GM12874 (cell line): ENCODE data around the gene AK2.

ENCODE experiments used
- TF ChIP-seq, protein P1 (sequence below): IDR thresholded peaks from 2 replicates; pipeline ENCODE4 v1.5.1; 2011; ENCODE audit warnings: low read depth, mild to moderate bottlenecking, control low read depth, low read length, moderate library complexity; ENCODE audit not compliant: insufficient read depth

Gene AK2

DNA sequence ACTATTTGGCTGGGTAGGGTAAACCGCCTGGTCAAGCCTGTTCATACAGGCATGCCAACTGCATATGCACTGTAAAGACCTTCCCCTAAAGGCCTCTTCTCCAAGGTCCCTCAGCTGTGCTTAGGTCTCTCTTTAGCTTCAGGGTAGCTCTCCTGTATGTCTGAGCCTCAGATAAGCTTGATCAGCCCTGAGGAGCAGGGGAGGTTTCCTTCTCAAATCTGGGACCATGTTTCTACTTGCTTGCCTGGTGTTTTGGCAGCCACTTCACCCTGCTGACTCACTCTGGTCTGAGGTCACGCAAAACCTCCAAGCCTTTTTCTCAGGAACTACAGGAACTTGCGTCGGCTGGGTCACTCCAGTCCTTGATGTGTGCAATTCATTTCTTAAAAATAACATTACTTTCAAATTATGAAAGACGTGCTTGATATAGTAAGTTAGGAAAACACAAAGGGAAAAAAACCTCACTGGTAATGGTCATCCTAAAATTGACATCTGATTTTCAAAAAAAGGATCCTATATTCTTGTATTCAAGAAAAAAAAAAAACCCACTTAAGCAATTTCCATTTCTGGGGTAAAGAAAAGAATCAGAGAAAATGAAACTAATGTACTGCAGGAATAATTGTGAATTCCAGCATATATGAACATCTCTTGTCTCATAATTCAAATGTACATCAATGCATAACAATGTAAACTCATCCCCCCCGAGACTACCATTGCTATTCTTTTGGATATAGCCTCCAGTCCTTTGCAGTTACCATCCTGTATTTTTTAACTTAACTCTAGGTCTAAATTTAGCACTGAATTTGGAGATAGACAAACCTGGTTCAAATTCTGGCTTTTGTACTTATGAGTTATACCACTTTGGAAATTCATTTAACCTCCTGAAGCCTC, 47.3 kb downstream of the AK2 start:
- TF ChIP-seq, protein P1, sequence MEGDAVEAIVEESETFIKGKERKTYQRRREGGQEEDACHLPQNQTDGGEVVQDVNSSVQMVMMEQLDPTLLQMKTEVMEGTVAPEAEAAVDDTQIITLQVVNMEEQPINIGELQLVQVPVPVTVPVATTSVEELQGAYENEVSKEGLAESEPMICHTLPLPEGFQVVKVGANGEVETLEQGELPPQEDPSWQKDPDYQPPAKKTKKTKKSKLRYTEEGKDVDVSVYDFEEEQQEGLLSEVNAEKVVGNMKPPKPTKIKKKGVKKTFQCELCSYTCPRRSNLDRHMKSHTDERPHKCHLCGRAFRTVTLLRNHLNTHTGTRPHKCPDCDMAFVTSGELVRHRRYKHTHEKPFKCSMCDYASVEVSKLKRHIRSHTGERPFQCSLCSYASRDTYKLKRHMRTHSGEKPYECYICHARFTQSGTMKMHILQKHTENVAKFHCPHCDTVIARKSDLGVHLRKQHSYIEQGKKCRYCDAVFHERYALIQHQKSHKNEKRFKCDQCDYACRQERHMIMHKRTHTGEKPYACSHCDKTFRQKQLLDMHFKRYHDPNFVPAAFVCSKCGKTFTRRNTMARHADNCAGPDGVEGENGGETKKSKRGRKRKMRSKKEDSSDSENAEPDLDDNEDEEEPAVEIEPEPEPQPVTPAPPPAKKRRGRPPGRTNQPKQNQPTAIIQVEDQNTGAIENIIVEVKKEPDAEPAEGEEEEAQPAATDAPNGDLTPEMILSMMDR = no peak

DNA sequence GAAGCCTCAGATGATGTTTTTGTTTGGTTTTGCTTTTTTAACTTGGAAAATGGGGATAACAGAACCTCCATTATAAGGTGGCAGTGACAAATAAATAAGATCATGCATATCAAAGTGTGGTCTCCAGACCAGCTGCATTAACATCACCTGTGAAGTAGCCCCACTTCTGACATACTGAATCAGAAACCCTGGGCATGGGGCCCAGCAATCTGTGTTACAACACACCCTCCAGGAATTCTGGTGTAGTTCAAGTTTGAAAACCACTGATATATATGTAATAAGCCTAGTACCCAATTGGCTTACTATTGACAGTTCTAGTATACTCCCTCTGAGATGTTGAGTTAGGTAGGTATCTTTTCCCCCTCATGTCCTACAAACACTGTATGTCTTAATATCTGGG, 48.0 kb downstream of the AK2 start:
- TF ChIP-seq, protein P1 = no peak

DNA sequence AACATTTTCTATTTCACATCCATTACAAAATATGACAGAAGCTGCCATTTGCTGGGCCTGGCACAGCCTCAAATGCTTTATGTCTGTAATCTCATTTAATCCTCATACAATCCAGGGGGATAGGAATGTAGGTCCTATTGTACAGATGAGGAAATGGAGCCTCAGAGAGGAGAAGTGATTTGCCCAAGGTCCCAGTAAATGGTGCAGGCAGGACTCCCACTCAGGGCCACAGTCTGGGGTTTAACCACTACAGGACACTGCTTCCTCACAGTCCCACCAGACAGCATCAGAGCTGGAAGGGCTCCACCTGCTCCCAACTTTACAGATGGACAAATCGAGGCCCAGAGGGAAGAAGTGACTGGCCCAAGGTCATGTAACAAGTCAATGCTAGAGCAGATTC, 51.5 kb downstream of the AK2 start:
- TF ChIP-seq, protein P1 = no peak

DNA sequence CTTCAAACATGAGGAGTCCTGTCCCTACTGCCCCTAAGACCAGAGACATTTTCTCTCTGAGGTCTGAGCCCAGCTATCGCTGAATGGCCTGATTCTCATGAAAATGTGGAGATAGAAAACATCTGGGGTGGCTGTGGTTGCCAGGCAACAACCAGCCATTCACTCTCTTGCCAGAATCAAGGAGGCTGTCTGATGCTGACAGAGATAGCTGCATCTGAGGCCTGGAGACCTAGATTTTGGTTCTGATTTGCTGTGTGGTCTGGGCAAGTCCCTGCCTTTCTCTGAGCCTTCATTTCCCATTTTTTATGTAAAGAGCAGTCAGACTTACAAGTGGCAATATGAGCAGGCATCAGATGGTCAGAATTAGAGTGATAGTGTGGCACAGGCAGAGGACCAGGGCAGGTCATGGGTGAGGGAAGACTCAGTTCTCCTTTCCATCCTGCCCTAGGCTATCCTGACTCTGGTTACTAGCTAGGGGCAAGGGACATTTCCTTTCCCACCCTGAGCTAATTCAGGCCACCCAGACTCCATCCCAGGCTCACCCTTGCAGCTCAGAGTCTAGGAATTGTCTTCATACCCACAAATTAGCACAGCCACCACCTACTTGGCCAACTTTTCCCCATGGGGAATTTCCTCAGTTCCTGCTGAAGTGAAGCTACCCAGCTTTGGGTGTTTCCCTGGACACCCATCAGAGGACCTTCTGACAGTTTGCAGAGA, 52.1 kb downstream of the AK2 start:
- TF ChIP-seq, protein P1 = no peak

DNA sequence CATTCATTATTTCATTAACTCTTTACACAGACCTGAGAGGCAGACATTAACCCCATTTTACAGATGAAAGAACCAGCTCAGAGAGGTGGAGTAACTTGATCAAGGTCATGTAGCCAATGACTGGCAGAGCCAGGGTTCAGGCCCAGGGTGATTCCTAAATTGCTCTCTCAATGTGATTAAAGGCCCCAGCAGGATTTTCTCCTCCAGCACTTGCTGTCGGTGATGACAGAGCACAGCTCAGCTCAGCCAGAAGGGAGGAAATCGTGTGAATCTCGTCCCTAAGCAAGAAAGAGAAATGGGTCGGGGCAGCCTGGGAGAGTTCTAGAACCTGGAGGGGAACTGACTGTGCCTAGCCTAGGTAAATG, 52.6 kb downstream of the AK2 start:
- TF ChIP-seq, protein P1 = no peak

DNA sequence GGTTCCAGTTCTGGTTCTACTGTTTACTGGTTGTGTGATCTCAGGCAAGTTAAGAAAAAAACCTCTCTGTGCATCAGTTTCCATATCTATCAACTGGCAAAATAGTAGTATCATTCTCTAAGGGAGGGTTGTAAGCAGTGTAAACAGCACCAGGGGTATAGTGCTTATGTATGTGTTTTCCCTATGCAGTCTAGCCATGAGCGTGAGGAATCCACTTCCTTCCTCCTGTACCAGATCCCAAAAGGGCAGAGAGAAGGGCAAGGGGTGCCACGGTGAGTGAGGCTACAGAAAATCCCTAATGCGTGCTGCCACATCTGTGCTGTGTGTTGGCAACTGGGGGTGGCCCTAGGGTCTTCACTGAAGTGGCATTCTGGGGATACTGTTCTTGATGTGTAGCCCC, 53.7 kb downstream of the AK2 start:
- TF ChIP-seq, protein P1 = no peak

DNA sequence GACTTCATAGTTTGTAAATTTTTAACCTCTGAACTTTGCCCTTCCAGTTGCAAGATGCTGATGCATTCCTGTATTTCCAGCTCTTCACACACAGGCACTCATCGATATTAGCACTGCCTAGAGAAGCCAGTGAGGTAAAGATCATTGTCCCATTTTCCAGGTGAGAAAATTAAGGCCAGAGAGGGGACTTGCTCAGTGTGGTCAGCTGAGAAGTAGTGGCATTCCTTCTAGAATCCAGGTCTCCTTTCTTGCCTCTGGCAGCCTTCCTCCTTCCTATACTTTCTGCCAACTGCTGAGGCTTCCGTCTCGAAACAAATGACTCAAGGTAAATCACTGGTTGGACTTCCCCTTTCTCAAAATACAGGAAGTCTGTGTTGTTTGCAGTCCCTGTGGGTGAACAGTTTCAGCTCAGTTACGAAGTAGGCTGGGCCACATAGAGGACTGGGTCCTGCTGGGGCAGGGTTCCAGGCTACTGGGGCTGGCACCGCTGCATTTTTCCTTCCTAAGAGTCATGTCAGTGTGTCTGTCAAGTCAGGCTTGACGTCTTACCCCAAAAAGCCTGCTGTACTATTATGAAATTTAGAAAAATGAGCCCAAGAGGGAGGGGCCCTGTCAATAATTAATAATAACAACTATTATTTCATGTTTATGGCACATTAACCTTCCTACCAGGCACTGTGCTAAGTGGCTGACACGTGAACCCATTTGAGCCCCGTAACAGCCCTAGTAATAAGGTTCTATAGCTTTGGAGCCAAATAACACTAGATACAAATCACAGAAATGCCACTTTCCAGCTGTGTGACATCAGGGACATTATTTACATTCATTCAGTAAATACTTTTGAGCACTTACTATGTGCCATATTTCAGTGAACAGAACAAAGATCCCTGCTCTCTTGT, 55.4 kb downstream of the AK2 start:
- TF ChIP-seq, protein P1 = no peak
